ENCODE results near the gene OSBPL3. TPM values are rescaled to one million over a fixed set of nuclear protein-coding genes. Genes with fewer than 3 reads are reported as not detected.

OSBPL3 gene
- total RNA-seq, 1 experiment from 2014 or later, result 16.0 TPM

- H3K4me3 Mint-ChIP-seq, result peak overlapping the region; percentile 86
- no peak for ATAC-seq
- peak; percentile 32 for DNase-seq (ENCODE audit: low spot score)
- peaks cover 10% of the 10 kb centered on the region for H3K36me3 Mint-ChIP-seq
- H3K27me3 Mint-ChIP-seq (ENCODE audit: low read depth), result peaks cover 47% of the 10 kb centered on the region
- POLR2A ChIA-PET, result interaction anchor here (1.4 kb wide), 2 partner anchors 83 to 144 kb away, joined by 3 read pairs; partner anchors contain the start of gene CYCS
- peaks cover 49% of the 10 kb centered on the region for H3K4me1 Mint-ChIP-seq
- no peak for TF ChIP-seq AFF4 (CRISPR knock-in tag; IDR thresholded peaks at IDR 0.05; ENCODE audit: borderline replicate concordance)
- TF ChIP-seq MAX (CRISPR knock-in tag; IDR thresholded peaks at IDR 0.05), result peak; percentile 49; the same call in 1 of the 2 replicates
- no peak for TF ChIP-seq EMX1 (CRISPR knock-in tag; IDR thresholded peaks at IDR 0.05)
- TF ChIP-seq PREB (CRISPR knock-in tag; IDR thresholded peaks at IDR 0.05; ENCODE audit: borderline replicate concordance), result no peak
- TF ChIP-seq ZNF138 (CRISPR knock-in tag; conservative IDR thresholded peaks at IDR 0.05), result 0 out of 2 replicates have a peak, but pooled peaks have one; percentile 35
- 0 out of 2 replicates have a peak, but pooled peaks have one; percentile 8 for TF ChIP-seq HMGXB4 (CRISPR knock-in tag; IDR thresholded peaks at IDR 0.05)
- no peak for TF ChIP-seq USF2 (CRISPR knock-in tag; IDR thresholded peaks at IDR 0.05)
- TF ChIP-seq GABPB1 (CRISPR knock-in tag; IDR thresholded peaks at IDR 0.05), result no peak
- no peak for TF ChIP-seq HMGA2 (CRISPR knock-in tag; IDR thresholded peaks at IDR 0.05)
- TF ChIP-seq SMAD4 (CRISPR knock-in tag; IDR thresholded peaks at IDR 0.05), result no peak
- CTCF ChIA-PET, result interaction anchor here (0.9 to 5.7 kb wide), 11 partner anchors 8 to 169 kb away, joined by 3 to 41 read pairs (median 5); no protein-coding TSS in a partner anchor
- H3K27ac Mint-ChIP-seq, result peak overlapping the region; percentile 57; the same call in 1 of the 2 replicates
- H3K9me3 Mint-ChIP-seq, result peaks cover 18% of the 10 kb centered on the region
Observed at GRCh38 chr7:24981171-24981951, 1.4 kb upstream of the OSBPL3 start.

GRCh38 chr7:24980534-24981170 is 674 bp upstream of the OSBPL3 start:
- DNase-seq (ENCODE audit: low spot score), result no peak
- peaks cover 57% of the 10 kb centered on the region for H3K4me1 Mint-ChIP-seq
- peaks cover 18% of the 10 kb centered on the region for H3K9me3 Mint-ChIP-seq
- ChIA-PET POLR2A (interaction anchor here (1.4 kb wide), 1 partner anchor 145 kb away, joined by 3 read pairs; the partner anchor contains the start of gene CYCS), CTCF (interaction anchor here (1.2 to 5.7 kb wide), 5 partner anchors 9 to 168 kb away, joined by 3 to 41 read pairs (median 20); no protein-coding TSS in a partner anchor)
- peak; percentile 37 for ATAC-seq
- H3K27me3 Mint-ChIP-seq (ENCODE audit: low read depth), result peaks cover 47% of the 10 kb centered on the region
- H3K4me3 Mint-ChIP-seq, result peak overlapping the region; percentile 86
- peaks cover 10% of the 10 kb centered on the region for H3K36me3 Mint-ChIP-seq
- H3K27ac Mint-ChIP-seq, result peak overlapping the region; percentile 77
- TF ChIP-seq MXD4 (CRISPR knock-in tag; IDR thresholded peaks at IDR 0.05; ENCODE audit: borderline replicate concordance) (no peak), HMGA2 (CRISPR knock-in tag; IDR thresholded peaks at IDR 0.05) (no peak), IRF2 (CRISPR knock-in tag; IDR thresholded peaks at IDR 0.05; ENCODE audit: borderline replicate concordance, low read depth) (no peak), TCF7 (CRISPR knock-in tag; IDR thresholded peaks at IDR 0.05; ENCODE audit: low read depth) (no peak), ZNF317 (CRISPR knock-in tag; IDR thresholded peaks at IDR 0.05; ENCODE audit: borderline replicate concordance, low read depth) (no peak), ZNF423 (CRISPR knock-in tag; IDR thresholded peaks at IDR 0.05) (no peak), ZNF396 (CRISPR knock-in tag; IDR thresholded peaks at IDR 0.05; ENCODE audit: borderline replicate concordance) (no peak), GTF2I (CRISPR knock-in tag; conservative IDR thresholded peaks at IDR 0.05) (peak; percentile 82; the same call in 1 of the 2 replicates), ELF4 (CRISPR knock-in tag; IDR thresholded peaks at IDR 0.05; ENCODE audit: low read depth) (no peak), MLX (CRISPR knock-in tag; IDR thresholded peaks at IDR 0.05) (no peak), IRF1 (CRISPR knock-in tag; IDR thresholded peaks at IDR 0.05) (no peak), CDX4 (CRISPR knock-in tag; IDR thresholded peaks at IDR 0.05; ENCODE audit: borderline replicate concordance) (no peak), NR3C1 (CRISPR knock-in tag; conservative IDR thresholded peaks at IDR 0.05; ENCODE audit: low read depth) (no peak)
